Measurements from ENCODE around the gene STIL.

STIL gene

GRCh38 chr1:47238935-47239592, 74.9 kb downstream of the STIL start:
- no peak for DNase-seq (ENCODE audit: low read depth in 2 of 3, low spot score in 1 of 3)

- DNase-seq (ENCODE audit: low read depth in 2 of 3, low spot score in 1 of 3): no peak
These were observed 78.1 kb downstream of the STIL start for GRCh38 chr1:47235806-47236205.

DNA sequence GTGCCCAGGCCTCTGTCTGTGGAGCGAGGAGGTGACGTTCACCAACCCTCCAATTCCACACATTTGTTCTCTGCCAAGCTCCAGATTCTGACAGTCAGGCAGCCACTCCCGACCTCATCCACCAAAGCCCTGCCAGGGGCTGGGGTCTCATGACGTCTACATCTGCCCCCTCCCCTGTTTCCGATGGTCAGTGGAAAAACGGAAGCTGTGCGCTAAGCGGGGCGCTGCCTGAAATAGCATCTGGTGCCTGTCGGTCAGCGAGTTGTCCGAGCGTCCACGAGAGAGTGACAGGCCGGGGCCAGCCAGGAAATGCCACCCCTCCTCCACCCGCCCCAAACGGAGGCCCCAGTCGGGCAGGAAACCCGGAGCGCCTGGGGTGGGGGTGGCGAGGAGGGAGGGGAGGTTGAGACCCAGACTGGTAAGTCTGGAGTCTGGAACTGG, 78.7 kb downstream of the STIL start:
- no peak for DNase-seq (ENCODE audit: low read depth in 2 of 3, low spot score in 1 of 3)

GRCh38 chr1:47233186-47233585, 80.8 kb downstream of the STIL start:
- DNase-seq (ENCODE audit: low read depth in 2 of 3, low spot score in 1 of 3): no peak

DNA sequence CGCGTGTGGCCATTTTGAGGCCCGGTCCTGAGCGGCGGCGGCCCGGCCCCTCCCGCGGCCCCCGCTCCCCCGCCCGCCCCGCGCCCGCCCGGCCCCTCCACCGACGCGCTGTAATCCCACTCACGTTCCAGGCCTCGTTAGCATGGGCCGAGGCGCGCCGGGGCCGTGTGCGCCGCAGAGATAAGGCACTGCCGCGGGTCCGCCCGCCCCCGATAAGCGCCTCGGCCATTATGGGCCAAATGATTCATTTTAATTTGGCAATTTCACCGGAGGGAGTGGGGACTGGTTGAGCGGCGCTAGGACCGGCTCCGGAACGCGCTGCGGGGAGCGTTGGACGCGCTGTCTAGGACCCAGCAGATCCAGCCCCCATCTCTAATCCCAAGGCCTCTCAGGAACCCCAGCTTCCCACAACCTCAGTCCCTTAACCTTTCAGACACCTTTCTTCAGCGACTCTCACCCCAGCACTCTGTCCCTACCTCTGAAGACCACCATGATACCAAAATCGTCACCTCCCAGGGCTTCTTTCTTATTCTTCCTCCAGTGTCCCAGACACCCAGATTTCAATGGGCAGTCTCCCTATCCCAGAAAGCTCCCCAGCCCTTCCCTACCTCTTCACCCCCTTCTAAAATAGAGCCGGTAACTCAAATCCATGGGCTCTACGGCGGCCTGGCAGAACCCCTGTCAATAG, 81.6 kb downstream of the STIL start, which contains the start of gene TAL1:
TAL1 (minus strand) TSS at position 39 of the 688 bp plus-strand sequence. CDS start 6,337 bp downstream, outside the sequence.
- no peak for DNase-seq (ENCODE audit: low read depth in 2 of 3, low spot score in 1 of 3)

- DNase-seq (ENCODE audit: low read depth in 2 of 3, low spot score in 1 of 3): no peak
These were observed 82.4 kb downstream of the STIL start for GRCh38 chr1:47231301-47232186.

DNA sequence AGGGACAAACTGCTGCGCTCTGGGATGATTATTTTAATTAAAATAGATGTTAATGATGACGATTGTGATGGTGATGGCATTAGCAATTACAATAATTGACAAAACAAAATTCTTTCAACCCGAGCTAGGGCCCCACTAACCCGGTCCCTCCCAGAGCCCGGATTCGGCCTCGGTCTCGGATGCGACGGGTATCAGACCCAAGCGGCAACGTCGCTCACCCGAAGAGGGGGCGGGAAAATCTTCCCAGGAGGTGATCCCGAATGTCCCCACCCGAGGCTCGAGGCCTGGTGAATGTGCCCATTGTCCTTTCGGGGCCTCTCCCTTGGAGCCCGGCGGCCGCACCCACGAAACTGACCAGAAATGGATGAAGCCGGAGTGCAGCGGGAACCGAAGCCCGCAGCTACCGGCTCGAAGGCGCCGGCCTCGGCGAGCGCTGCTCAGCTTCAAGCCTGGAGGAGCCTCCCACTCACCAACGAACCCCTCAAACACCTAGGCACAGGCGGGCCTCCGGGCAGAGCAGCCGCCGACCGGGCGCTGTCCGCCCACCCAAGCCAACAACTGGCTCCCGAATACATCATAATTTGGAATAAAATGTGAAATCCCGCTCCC, 83.2 kb downstream of the STIL start:
- no peak for DNase-seq (ENCODE audit: low read depth in 2 of 3, low spot score in 1 of 3)

DNA sequence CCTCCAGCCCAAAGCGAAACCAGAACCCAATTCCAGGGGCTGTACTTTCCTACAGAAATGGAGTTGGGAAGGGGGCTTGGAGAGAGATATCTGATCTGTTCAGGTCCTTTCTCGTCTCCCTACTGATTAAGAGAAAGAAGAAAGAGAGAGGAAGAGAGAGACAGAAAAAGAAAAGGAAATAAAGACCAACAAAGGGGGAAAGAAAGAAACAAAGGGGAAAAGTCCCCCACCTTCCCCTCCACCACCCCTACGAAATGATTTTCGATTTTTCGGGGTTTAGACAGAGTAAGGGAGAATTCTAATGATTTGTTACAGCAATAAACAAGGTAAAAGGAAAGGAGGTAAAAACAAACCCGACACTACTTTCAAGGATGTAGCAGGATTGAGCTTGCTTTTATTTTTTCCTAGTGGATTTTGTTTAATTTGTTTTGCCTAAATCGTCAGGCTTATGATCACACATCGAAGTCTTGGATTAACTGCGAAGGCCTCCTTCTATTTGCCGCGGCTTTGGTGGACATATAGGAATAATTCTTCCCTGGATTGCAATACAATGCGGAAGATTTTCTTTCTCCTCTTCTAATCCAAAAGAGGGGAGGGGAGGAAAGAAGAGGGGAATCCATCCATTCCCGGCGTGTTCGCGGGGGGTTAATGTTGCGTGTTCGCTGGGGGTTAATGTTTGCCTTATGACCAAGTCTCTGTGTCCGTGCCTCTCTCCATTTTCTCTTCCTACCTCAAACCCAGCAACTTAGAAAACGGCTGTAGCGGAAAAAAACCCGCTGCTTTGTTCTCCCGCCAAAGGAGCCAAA, 83.9 kb downstream of the STIL start:
- no peak for DNase-seq (ENCODE audit: low read depth in 2 of 3, low spot score in 1 of 3)

DNA sequence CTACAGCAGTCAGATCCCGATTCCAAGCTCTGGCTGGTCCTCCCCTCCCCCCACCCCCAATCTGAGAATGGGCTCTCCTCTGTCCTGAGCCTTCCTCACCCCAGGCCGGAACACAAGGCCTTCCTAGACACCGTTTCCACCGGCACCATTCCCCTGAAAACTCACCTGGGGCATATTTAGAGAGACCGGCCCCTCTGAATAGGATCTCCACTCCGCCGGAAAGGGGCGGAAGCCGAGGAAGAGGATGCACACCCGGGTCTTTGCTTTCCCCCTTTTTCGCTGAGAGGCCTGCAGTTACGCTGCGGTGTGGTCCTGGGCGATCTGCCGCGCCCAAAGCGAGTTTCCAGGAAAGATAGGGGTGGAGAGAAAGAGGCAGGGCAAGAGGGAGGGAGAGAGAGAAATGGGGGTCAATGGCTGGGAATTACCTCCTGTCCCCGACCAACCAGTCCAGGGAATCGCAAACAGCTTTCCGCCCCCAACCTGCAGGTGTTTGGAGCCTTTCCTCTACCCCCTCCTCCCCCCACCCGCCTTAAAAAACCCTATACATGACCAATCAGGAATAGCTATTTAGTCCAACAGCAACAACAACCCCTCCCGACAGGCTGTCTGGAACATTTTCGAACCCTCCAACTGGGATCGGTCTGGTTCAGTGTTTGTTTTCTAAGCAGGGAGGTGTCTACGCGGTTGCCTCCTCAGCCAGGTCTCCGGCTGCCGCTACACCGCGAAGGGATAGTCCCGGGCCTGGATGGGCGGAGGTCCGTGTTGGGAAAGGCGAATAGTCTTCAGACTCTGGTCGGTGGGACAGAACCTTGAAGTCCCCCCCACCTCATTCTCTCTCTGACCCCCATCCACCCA, 84.7 kb downstream of the STIL start:
- DNase-seq (ENCODE audit: low read depth in 2 of 3, low spot score in 1 of 3): no peak

- no peak for DNase-seq (ENCODE audit: low read depth in 2 of 3, low spot score in 1 of 3)
These were observed 85.3 kb downstream of the STIL start for GRCh38 chr1:47228644-47229030.

DNA sequence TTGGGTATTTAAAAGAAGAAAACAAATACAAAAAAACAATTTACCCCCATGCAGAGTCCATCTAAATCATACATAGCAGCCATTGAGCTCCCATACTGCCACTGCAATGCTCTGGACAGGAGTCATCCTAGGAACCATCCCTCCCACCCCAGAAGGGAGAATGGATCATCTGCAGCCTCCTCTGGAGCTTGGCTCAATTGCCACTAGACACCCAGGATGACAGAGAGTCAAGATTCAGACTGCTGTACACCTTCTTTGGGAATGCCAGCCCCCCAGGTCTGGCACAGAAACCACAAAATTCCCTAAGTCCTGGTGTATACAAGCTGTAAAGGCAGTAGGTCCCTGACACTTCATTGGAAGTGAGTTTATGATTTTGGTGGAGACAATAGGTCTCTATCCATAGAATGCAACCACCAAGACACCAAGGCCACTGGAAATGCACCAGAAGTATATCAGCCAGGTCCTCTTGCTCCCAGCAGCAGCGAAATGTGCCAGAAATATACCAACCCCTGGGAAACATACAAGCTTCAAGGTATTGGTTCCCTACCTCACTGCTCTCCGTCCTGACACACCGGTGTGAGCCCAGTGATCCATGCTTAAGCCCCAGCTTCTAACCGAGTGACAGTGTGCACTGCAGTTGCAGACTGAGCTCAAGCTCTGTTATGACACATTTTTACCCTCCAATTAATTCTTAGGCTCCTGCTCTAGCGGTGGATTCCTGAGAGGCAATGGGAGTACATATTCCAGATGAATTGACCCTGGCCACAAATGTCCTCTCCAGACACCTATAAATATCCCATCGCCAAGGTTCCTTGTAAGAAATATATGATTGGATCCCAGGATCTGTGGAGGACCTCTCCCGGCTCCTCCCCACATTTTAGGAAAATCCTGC, 86.4 kb downstream of the STIL start:
- no peak for DNase-seq (ENCODE audit: low read depth in 2 of 3, low spot score in 1 of 3)

DNA sequence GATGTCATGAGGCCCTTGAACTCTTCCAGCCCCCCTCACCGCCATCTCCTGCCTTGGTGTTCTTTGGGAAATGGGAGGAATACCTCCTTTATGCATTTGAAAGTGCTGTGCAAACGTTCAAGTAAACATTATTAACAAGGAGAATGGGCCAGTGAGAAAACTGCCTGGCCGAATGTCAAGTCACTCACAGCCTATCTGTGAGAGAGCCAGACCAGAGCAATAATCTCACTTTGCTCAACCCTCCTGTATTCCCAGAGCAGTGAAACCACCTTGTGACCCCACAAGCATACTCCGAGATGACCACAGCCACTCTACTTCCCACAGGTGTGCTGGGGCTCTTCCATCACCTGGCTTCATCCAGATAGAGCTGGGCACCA, 87.1 kb downstream of the STIL start:
- no peak for DNase-seq (ENCODE audit: low read depth in 2 of 3, low spot score in 1 of 3)

GRCh38 chr1:47226121-47226838, 87.7 kb downstream of the STIL start:
- DNase-seq (ENCODE audit: low read depth in 2 of 3, low spot score in 1 of 3): no peak

DNA sequence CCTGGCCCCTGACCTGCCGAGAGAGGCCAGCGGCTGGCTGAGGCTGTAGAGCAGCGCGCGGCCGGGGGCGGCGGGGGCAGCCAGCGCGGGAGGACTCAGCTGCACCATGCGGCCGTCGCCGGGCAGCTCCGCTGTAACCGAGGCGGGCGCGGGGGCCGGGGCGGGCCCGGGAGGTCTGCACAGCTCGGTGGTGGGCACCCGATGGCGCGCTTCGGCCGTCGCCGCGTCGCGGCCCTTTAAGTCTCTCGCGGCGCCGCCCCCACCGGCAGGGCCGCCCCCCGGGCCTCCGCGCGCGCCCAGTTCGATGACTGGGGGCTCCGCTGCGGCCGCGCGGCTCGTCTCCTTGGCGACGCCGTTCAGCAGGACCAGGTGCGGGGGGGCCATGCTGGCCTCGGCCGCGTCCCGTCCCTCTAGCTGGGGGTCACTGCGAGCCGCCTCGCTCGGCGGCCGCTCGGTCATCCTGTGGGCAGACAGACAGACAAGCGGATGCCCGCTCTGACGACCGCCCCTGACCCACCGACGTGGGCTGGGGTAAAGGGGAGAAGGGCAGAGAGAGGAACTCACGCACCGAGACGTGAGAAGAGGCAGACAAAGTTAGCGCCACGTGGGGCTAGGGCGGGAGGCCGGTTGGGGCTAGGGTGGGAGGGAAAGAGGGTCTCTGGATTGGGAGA, 88.4 kb downstream of the STIL start:
- no peak for DNase-seq (ENCODE audit: low read depth in 2 of 3, low spot score in 1 of 3)

- no peak for DNase-seq (ENCODE audit: low read depth in 2 of 3, low spot score in 1 of 3)
These were observed 89.1 kb downstream of the STIL start for GRCh38 chr1:47224676-47225399.

GRCh38 chr1:47223921-47224675, 89.8 kb downstream of the STIL start:
- no peak for DNase-seq (ENCODE audit: low read depth in 2 of 3, low spot score in 1 of 3)
